DLD1 (cell line): ENCODE results near the gene TIAL1.

ENCODE experiments used
- in situ Hi-C: cut with HindIII; loops from 2 replicates; pipeline ENCODE4 v1.10.0; 2017; ENCODE audit warnings: low sequenced_read_pairs

Gene TIAL1

DNA sequence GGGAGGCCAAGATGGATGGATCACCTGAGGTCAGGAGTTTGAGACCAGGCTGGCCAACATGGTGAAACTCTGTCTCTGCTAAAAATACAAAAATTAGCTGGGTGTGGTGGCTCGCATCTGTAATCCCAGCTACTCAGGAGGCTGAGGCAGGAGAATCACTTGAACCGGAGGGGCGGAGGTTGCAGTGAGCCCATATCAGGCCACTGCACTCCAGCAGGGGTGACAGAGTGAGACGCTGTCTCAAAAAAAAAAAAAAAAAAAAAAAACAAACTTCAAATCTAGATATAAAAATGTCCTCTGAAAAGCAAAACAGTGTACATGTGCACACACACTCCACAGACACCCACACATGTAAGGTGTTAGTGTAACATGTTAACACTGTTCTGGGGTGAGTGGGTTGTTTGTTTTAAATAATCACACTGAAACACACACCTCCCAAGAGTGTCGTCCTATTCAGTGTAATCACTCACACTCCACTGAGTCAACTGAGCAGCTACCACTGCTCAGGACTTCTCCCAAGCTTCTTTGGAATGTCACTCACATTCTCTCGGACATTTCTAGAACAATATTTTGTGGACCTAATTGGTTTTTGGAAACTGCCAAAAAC, 41.5 kb downstream of the TIAL1 start:
- in situ Hi-C loops, result no loop called here

DNA sequence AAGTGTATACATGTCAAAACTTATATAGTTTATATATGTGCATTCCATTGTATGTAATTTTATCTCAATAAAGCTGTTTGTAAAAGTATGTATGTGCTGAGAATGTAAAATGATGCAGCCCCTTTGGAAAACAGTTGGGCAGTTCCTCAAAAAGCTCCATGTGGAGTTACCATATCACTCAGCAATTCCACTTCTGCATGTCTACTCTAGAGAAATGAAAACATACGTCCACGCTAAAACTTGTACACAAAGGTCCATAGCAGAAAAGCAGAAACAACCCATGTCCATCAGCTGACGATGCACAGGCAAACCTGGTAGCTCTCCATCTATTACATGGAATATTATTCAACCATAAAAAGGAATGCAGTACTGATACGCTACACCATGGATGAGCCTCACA, 45.9 kb downstream of the TIAL1 start:
- in situ Hi-C loops, result no loop called here

DNA sequence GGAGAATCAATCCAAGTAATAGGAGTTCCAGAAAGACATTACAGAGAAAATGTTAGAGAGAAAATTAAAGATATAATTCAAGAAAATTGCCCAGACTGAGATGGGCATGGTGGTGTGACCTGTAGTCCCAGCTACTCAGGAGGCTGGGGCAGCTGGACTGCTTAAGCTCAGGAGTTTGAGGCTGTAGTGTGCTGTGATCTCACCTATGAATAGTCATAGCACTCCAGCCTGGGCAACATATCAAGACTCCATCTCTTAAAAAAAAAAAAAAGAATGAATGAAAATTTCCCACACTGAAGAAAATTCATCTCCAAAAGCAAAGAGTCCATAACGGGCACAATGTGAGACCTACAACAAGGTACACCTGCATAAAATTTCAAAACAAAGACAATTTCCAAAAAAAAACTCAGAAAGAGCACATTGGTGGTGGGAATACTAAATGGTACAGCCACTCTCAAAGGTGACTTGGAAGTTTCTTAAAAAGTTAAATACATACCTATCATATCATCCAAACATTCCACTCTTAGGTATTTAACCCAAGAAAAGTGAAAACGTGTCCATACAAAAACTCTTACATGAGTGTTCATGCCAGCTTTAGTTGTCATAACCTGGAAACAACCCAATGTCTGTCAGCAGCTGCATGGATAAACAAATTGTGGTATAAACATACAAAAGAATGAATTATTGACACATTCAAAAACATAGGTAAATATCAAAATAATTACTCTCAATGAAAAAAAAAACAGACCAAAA, 47.3 kb downstream of the TIAL1 start:
- in situ Hi-C loops, result no loop called here

DNA sequence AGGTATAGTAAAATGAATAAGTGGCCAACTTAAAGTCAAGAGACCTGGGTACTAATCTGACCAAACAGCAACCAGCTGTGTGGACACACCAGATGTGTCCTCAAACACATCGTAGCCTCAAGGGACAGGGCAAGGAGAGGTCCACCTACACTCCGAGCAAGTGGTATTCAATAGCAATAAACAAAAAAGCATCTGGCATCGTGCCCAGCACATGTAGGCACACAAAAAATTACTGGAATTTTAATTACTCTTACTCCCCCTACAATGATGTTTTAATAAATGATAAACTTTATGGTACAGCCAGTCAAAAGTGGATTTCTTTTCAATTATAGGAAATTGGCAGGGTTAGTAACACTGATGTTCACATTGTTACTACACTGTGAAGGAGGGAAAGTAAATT, 50.8 kb downstream of the TIAL1 start:
- in situ Hi-C loops, result no loop called here

DNA sequence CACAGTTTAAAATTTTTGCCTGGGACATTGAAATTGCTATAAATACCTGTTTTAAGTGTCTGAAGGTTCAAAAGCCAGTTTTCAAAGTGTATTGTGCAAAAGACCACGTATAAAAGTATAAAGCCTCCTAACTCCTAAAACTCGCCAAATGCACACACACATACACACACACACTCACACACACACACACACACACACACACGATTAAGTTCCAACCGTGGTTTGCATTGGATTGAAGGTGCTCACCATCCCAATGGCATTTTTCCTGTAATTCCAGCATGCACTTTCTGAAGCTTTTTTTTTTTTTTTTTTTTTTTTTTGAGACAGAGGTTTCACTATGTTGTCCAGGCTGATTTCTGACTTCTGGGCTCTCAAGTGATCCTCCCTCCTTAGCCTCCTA, 51.5 kb downstream of the TIAL1 start:
- in situ Hi-C loops, result no loop called here

DNA sequence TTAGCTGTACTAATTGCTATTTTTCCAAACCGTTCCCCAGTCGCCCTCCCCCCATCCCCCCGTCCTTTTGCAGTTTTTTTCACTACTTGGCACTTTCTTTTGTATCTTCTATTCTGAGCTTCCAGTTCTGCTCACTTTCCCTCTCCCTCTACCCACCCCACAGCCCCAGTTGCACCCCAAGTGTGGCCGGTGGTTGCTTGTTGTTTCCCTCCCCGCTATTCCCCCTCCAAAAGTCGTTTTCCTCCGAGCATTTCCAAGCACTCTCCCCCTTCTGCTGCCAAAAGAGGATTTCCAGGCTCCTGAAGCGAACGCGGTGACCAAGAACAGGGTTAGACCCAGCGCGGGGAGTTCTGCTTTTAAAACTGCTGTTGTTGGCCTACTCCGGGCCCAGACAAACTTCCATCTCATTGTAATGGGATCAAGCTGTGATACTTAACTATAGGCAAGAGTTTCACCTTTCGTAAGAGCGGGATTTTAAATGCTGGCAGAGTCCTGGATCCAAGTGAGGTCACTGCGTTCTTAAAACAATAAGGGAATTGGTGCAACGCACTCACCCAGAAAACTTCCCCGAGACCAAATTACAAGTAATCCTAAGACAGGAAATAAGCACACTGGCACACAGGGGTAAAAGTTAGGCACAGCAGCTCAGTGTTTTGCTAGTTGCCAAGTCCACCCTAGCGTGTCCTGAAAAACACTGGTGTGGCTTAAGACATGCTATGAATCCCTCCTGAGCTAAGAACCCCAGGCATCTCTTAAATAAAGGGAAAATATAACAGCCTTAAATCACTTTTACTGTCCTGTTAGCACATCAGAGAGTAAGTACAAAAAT, 52.7 kb downstream of the TIAL1 start:
- in situ Hi-C loops, result no loop called here

DNA sequence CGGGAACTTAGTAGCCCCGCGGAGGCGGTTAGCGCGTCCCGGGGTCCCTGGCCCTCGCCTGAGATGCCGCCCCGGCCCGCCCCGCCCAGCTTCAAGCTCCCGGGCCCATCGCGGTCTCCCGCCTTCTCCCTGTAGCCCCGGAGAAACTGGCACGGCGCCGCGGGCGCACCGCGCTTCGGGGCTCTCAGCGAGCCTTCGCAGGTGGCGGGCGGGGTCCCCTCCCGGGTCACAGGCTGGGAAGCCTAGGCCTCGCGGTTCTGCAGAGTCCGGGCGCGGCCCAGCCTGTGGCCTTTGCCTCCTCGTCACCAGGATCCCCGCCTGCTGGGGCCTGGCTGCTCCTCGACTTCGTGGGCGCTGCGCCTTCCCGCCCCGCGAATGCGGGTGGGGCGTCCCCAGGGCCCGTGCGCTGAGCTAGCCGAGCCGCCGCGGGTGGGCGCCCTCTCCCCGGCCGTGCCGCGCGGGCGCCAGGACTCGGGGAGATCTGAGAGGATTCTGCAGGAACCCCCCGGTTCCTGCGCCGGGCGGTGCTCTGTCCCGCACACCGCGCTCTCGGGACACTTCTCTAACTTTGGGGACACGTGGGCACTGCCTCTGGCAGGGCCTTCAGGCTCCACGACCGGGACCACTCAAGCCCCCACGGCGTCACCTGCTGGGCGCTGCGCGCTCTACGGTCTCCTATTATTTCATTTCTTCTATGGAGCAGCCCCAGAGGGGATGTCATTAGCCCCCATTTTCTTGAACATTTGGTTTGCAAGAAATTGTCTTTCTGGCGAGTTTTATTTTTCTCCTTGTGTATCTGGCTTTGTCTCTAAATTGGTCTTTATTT, 53.6 kb downstream of the TIAL1 start:
- in situ Hi-C loops, result no loop called here

DNA sequence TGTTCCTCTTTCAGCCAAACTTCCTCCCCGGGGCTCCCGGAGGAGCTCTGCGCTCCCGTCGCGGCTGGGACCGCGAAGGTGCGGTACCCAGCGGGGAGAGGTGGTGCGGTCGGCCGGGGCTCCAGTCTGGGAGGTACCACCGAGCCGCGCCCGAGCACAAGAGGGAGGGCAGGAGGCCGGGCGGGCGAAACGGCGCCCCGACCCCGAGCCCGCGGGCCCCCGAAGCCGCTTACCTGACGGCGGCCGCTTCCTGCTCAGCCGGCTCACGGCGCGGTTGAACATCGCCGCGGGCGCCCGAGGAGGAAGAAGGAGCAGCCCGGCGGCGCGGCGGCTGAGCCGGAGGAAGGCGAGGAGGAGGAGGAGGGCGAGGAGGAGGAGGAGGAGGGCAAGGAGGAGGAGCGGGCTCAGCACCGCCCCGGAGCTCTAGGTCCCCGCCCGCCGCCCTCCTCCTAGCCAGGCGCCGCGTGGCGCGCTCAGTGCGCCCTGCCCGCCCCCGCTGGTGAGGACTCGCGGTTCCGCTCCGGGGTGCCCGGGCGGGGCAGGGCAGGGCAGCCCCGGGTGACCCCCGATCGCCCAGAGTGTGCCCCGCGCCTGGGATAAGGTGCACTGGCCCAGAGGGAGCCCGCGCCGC, 54.3 kb downstream of the TIAL1 start, which contains the start of gene RGS10:
Gene RGS10, minus strand, starts transcription at position 363 of the 631 bp plus-strand sequence. Its CDS starts 81 bp downstream, at position 282.
- in situ Hi-C loops, result no loop called here

DNA sequence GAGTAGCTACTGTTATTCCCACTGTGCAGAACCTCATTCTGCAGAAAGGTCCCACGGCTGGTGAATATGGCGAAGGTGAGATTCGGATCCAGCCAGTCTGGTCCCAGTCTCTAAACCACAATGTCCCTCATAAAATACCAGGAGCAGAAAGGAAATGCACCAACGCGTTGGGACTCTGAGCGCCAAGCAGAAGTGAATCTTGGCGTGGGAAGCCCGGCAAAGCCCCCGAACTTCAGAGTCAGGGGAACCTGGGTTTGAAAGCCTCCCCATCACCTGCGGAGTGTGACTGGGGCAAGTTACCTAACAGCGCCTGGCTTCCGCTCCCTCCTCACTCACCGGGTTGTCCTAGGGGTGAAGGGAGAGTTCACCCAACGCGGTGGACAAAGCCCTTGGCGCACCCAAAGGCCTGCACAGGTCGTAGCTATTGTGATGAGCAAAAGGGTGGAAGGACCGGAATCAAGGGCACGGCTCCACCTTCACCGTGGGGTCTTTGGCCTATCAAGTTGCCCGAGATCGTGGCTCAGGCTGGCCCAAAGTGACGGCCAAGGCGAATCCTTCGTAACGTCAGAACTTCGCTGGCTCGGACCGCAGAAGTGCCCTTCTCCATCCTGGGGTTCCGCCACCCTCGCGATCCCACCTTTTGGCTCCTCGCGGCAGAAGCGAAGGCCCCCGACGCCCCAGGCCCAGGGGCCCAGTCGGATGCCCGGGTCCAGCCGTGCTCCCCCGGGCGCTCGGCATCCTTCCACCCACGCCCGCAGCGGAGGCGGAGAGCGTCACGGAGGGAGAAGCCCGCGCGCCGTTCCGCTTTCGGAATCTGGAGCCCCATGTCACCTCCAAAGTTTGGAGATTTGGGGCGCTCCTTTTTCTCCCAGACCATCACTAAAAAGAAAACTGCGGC, 55.1 kb downstream of the TIAL1 start:
- in situ Hi-C loops, result no loop called here

DNA sequence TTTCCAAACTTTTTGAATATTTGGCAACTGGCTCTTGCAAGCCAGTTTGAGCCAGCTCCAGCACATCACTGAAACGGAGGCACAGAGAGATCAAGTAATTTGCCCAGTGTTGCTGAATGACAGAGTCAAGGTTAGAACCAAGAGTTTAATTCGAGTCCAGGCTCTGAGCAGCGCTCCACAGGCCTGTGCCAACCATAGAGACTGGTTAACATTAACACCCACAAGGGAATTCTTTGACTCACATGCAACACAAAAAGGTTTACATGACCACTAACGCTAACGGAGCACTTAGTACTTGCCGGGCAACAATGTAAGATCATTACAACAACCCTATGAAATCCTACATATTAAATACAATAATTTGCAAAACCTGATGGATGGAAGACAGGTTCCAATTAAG, 55.7 kb downstream of the TIAL1 start:
- in situ Hi-C loops, result no loop called here

DNA sequence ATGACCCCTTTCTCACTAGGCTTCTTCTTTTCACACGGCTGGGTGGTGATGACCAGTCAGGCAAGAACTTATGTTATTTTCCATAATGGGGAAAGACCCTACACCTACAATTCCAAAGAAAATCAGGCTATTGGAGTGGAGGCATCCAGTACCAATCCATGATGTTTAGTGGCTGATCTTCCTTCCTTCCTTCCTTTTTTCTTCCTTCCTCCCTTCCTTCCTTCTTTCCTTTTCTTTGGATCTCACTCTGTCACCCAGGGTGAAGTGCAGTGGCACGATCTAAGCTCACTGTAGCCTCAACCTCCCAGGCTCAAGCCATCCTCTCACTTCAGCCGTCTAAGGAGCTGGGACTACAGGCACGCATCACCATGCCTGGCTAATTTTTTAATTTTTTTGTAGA, 56.7 kb downstream of the TIAL1 start:
- in situ Hi-C loops, result no loop called here

DNA sequence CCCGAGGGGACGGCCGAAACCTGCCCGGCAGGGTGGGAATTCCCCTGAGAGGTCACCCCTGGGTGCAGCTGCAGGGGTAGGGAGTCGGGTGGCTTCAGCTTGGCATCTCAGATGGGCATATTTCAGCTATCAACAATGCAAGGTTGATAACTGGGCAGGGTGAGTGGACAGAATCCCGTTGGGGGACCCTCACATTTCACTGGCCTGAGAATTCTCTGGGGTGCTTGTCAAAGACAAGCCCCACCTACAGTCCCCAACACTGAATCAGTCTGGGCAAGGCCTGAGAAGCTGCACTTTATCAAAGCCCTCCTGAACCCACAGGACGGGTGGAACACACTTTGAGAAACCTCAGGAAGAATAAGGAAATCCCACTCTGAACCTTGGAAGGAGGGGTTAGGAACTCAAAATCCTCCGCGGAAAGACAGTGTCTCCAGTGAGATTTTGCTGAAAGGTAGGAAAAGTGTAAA, 57.4 kb downstream of the TIAL1 start:
- in situ Hi-C loops, result no loop called here

DNA sequence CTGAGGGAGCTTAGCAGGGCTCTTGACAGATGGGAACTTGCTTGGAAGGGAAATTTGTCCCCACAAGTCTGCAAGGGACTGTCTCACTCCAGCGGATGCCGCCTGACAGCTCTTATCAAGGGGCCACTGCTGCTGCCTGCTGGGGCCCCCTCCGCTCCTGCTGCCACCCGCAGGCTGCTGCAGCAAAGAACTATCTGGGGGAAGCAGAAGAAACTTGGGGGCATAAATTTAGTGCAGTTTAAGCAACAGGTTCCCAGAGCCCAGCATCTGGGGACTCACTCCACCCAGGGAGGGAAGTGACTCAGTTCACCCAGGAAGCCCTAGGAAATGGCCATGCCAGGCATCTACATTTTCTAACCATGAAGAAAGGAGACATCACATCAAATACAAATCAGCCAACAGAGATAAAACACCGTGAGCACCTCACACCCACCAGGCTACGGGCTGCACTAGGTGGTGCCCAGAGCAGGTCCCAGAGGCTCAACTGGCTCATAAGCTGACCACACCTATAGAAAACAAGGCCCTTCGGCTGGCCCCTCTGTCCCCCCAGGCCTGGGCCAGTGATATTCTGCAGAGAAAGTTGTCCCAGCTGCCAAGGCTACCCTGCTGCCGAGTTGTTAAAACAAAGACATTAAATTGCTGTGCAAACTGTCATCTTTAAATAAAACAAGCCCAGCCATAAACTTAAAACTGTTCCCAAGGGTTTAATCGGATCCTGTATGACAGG, 58.0 kb downstream of the TIAL1 start:
- in situ Hi-C loops, result no loop called here

DNA sequence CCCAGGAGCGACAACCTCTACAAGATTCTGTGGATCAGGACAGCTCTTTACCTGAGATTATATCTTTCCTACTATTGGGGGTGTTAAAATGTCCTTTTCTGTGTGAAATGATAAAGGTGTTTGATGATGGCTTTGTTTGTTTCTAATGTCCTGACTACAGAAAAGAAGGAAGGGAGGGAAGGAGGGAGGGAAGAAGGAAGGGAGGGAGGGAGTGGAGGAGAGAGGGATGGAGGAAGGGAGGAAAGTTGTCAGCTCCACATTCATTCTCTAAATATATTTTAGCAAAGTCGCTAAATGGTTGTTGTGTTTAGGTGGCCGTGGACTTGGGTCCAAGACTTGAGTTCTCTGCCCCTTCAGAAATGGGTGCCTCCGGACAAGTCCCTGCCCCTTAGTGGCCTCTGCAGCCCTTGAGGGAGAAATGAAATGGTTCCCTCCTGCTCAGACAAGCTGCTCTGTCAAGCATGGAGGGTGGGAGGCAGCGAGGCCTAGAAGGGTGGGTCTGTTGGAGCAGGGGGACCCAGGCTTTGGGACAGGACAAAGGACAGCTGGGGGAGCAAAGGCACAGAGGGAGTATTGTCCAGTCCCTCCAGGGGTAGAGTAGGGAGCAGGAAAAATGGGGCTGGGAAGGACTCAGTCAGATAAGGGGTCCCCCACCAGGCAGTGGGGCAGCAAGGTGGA, 58.7 kb downstream of the TIAL1 start:
- in situ Hi-C loops, result no loop called here

DNA sequence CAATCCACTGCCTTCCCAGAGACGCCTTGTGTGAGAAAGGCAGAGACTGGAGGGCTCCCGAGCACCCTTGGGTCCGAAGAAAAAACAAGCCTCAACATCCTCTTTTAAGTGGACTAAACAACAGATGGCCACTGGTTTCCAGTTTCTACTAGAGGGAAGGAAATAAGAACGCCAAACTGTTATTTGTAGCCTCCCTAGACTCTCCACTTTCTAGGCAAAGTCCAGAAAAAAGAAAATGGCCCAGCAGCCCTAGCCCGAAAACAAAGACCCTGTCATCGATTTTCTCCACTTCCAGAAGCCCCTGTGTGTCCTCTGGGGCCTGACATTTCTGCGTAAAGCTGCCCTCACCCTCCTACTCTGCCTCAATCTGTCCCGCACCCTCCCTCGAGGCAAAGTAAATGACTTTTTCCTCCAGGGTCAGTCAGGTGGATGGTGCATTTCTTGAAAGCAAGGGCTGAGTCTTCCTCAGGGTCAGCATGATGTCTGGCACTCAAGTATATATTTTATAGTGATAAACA, 60.2 kb downstream of the TIAL1 start:
- in situ Hi-C loops, result no loop called here

DNA sequence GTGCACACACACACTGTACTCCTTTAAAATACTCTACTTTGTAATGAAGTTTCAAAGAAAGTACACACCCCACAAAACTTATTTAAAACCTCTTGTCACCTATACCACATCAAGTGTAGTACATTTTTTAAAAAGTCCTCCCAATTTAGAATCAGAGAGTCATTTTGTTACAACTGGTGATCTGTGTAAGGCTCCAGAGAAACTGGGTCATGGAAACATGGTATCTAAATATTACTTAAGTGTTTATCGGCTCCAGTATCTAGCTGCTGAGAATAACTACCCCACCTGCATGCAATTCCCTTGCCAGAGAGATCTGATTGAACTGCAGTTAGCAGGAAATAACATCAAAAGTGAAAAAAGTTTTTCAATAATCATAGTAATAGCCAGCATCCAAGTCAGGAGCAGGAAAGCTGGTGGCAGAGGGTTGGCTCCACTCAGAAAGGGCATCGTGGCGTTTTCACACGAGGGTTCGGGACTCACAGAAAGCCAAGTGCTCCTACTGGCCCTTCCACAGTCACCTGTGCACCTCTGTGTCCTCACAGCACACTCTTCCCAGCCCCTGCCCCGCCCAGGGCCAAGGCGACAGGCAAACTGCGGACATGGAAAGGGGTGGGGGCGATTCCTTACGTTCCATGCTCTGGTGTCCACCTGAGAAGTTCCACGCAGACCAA, 60.8 kb downstream of the TIAL1 start:
- in situ Hi-C loops, result no loop called here

DNA sequence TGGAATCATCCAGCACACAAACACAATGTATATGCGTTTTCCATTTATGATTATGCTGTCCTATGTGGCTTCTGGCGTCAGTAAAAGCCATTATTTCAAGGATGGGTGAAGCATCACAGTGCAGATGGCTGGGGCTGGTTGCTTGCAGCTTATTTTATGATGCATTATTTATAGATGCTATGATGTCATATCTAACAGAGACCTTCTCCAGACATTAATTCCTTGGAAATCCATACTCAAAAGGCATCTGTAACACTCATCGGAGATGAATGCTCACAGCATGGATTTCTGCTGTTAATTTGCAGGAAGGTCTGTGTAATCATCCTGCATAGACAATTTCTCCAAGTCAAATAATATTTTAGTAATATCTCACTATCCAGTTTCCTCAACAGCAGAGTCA, 61.5 kb downstream of the TIAL1 start:
- in situ Hi-C loops, result no loop called here
